ENCODE measurements around the gene RSPO4.

RSPO4 gene

DNA sequence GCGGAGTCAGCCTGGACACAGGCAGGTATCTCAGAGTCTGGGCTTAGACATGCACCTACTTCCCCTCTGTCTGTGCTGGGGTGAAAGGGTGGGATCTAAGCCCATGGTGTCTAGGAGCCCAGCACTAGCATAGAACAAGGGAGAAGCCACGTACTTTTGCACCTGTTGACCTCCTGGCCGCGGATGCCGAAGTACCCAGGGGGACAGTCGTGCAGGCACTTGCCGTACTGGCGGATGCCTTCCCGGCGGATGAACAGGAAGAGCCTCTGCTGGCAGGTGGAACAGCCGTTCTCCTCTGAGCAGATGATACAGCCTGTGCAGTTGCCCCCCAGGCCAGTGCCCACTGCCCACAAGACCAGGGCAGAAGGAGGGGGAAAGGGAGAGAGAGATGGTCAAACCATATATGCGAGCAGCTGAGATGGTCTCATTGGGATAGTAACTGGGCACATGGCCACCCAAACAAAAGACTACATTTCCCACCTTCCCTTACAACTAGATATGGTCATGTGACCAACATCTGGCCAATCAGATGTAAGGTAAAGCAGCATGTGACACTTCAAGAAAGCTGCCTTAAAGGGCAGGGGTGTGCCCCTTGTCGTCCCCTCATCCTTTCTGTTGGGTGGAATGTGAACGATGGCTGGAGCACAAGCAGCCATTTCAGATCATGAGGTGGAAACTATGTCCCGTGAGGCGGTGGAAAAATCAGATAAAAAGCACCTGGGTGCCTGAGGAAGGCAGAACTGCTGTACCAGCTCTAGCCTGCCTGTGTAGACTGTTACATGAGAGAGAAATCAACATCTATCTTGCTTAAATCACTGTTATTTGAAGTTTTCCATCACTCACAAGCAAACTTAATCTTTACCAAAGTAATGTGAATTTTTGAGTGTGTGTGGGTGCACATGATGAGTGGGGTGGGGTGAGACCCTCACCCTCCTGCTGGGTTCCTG, 34.0 kb downstream of the RSPO4 start:
- no peak overlapping the region for H3K4me3 ChIP-seq (ENCODE audit: insufficient read depth, low read length, poor library complexity, severe bottlenecking)
- no peak overlapping the region for H2AFZ ChIP-seq (ENCODE audit: low read depth, low read length, severe bottlenecking)
- H3F3A ChIP-seq (ENCODE audit: insufficient read depth): no peaks in the 10 kb centered on the region
- no peaks in the 10 kb centered on the region for H3K27me3 ChIP-seq (ENCODE audit: low read length)
- no peaks in the 10 kb centered on the region for H3K36me3 ChIP-seq (ENCODE audit: low read length)
- no peaks in the 10 kb centered on the region for H4K20me1 ChIP-seq (ENCODE audit: low read depth, low read length)
- no peaks in the 10 kb centered on the region for H3K79me2 ChIP-seq (ENCODE audit: insufficient read depth, low read length)
- TF ChIP-seq EZH2phosphoT487 (conservative IDR thresholded peaks at IDR 0.05; ENCODE audit: low read length): no peak
- no peaks in the 10 kb centered on the region for H3K9me3 ChIP-seq (ENCODE audit: insufficient read depth, low read length)
- no peak overlapping the region for H3K9ac ChIP-seq (ENCODE audit: low read length)
- H3K4me2 ChIP-seq (ENCODE audit: low read depth, low read length, poor library complexity, severe bottlenecking): no peak overlapping the region
- no peaks in the 10 kb centered on the region for H3K9me2 ChIP-seq (replicated peaks; ENCODE audit: insufficient read depth, low read length)
- H3K27ac ChIP-seq (ENCODE audit: low read depth, low read length): no peak overlapping the region

DNA sequence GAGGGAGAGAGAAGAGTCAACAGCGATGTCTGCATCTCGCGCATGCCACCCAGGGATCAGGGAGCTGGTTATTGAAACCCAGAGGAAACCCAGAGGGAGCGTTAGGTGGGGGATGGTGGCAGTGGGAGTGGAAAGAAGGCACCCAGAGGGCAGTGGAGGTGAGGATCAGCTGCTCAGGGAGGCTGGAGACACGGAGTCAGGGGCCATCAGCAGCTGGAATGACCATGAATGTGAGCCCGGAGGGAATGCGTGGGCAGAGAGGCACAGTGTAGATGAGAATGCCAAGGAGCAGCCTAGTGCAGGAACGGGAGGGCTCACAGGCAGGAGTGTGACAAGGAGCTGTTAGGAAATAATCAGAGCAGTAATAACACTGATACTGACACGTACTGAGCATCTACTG, 36.2 kb downstream of the RSPO4 start:
- H3K9ac ChIP-seq (ENCODE audit: low read length): no peak overlapping the region
- H3K4me2 ChIP-seq (ENCODE audit: low read depth, low read length, poor library complexity, severe bottlenecking): no peak overlapping the region
- H3K27ac ChIP-seq (ENCODE audit: low read depth, low read length): no peak overlapping the region
- H4K20me1 ChIP-seq (ENCODE audit: low read depth, low read length): no peaks in the 10 kb centered on the region
- TF ChIP-seq, protein P1, sequence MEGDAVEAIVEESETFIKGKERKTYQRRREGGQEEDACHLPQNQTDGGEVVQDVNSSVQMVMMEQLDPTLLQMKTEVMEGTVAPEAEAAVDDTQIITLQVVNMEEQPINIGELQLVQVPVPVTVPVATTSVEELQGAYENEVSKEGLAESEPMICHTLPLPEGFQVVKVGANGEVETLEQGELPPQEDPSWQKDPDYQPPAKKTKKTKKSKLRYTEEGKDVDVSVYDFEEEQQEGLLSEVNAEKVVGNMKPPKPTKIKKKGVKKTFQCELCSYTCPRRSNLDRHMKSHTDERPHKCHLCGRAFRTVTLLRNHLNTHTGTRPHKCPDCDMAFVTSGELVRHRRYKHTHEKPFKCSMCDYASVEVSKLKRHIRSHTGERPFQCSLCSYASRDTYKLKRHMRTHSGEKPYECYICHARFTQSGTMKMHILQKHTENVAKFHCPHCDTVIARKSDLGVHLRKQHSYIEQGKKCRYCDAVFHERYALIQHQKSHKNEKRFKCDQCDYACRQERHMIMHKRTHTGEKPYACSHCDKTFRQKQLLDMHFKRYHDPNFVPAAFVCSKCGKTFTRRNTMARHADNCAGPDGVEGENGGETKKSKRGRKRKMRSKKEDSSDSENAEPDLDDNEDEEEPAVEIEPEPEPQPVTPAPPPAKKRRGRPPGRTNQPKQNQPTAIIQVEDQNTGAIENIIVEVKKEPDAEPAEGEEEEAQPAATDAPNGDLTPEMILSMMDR (IDR thresholded peaks at IDR 0.05; ENCODE audit: insufficient read depth, low read length, poor library complexity, severe bottlenecking): no peak
- TF ChIP-seq EZH2phosphoT487 (conservative IDR thresholded peaks at IDR 0.05; ENCODE audit: low read length): no peak
- H3K79me2 ChIP-seq (ENCODE audit: insufficient read depth, low read length): no peaks in the 10 kb centered on the region
- no peaks in the 10 kb centered on the region for H3K9me3 ChIP-seq (ENCODE audit: insufficient read depth, low read length)
- H3K36me3 ChIP-seq (ENCODE audit: low read length): no peaks in the 10 kb centered on the region
- no peaks in the 10 kb centered on the region for H3K27me3 ChIP-seq (ENCODE audit: low read length)
- H3K4me3 ChIP-seq (ENCODE audit: insufficient read depth, low read length, poor library complexity, severe bottlenecking): no peak overlapping the region
- H2AFZ ChIP-seq (ENCODE audit: low read depth, low read length, severe bottlenecking): no peak overlapping the region
- no peaks in the 10 kb centered on the region for H3K9me2 ChIP-seq (replicated peaks; ENCODE audit: insufficient read depth, low read length)
- H3F3A ChIP-seq (ENCODE audit: insufficient read depth): no peaks in the 10 kb centered on the region

DNA sequence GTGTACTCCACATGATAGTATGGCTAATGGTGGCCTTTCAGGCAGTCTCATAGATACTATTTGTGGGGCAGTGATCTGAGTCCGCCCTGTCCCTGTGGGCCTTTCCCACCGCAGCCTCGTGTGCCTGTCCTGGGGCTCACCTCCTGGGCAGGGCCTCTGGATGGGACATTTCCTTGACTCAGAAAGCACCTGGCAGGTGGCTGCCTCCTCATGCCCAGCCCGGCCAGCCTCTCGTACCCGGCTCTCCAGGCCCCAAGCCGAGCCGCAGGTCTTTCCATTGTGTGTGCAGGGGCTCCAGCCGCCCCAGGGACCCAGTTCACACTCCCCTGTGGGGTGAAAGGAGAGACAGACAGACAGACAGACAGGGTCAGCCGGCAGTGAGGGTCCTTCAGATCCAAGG, 38.3 kb downstream of the RSPO4 start:
- Histone ChIP-seq H3K27ac (ENCODE audit: low read depth, low read length) (no peak overlapping the region), H2AFZ (ENCODE audit: low read depth, low read length, severe bottlenecking) (no peak overlapping the region), H3K27me3 (ENCODE audit: low read length) (no peaks in the 10 kb centered on the region), H3K9me3 (ENCODE audit: insufficient read depth, low read length) (no peaks in the 10 kb centered on the region), H3K4me3 (ENCODE audit: insufficient read depth, low read length, poor library complexity, severe bottlenecking) (no peak overlapping the region), H3K9me2 (replicated peaks; ENCODE audit: insufficient read depth, low read length) (no peaks in the 10 kb centered on the region), H4K20me1 (ENCODE audit: low read depth, low read length) (no peaks in the 10 kb centered on the region), H3F3A (ENCODE audit: insufficient read depth) (no peaks in the 10 kb centered on the region), H3K36me3 (ENCODE audit: low read length) (no peaks in the 10 kb centered on the region), H3K4me2 (ENCODE audit: low read depth, low read length, poor library complexity, severe bottlenecking) (no peak overlapping the region), H3K79me2 (ENCODE audit: insufficient read depth, low read length) (no peaks in the 10 kb centered on the region), H3K9ac (ENCODE audit: low read length) (no peak overlapping the region)
- no peak for TF ChIP-seq EZH2phosphoT487 (conservative IDR thresholded peaks at IDR 0.05; ENCODE audit: low read length)
- TF ChIP-seq, protein P1 (IDR thresholded peaks at IDR 0.05; ENCODE audit: insufficient read depth, low read length, poor library complexity, severe bottlenecking): no peak

DNA sequence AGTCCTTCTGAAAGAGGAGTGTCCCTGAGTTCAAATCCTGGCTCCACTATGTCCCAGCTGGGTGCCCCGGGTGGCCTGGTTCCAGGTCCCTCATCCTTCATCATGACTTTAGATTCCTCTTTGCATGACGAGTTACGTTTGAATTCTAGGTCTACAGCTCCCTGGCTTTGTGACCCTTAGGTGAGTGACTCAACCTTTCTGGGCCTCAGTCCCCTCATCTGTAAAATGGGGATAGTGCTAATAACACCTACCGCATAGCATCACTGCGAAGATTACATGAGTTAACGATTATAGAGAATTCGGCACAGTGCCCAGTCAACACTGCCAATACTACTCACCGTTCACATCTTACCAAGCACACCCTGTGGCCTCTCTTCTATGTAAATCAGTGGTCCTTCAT, 39.4 kb downstream of the RSPO4 start:
- Histone ChIP-seq H3K9me2 (replicated peaks; ENCODE audit: insufficient read depth, low read length) (no peaks in the 10 kb centered on the region), H2AFZ (ENCODE audit: low read depth, low read length, severe bottlenecking) (no peak overlapping the region), H3K27me3 (ENCODE audit: low read length) (no peaks in the 10 kb centered on the region), H3K4me3 (ENCODE audit: insufficient read depth, low read length, poor library complexity, severe bottlenecking) (no peak overlapping the region), H3K27ac (ENCODE audit: low read depth, low read length) (no peak overlapping the region), H4K20me1 (ENCODE audit: low read depth, low read length) (no peaks in the 10 kb centered on the region), H3K9ac (ENCODE audit: low read length) (no peak overlapping the region), H3K9me3 (ENCODE audit: insufficient read depth, low read length) (no peaks in the 10 kb centered on the region), H3K36me3 (ENCODE audit: low read length) (no peaks in the 10 kb centered on the region), H3K4me2 (ENCODE audit: low read depth, low read length, poor library complexity, severe bottlenecking) (no peak overlapping the region), H3K79me2 (ENCODE audit: insufficient read depth, low read length) (no peaks in the 10 kb centered on the region), H3F3A (ENCODE audit: insufficient read depth) (no peaks in the 10 kb centered on the region)
- TF ChIP-seq, protein P1 (IDR thresholded peaks at IDR 0.05; ENCODE audit: insufficient read depth, low read length, poor library complexity, severe bottlenecking): no peak
- TF ChIP-seq EZH2phosphoT487 (conservative IDR thresholded peaks at IDR 0.05; ENCODE audit: low read length): no peak
